GM19452 (cell line): ENCODE results near the gene COX18.

Experiments used
- ATAC-seq: cut with Tn5 transposase; IDR thresholded peaks from one replicate; pipeline ENCODE4 v1.9.1; 2021; ENCODE audit not compliant: unreplicated experiment

COX18 gene

GRCh38 chr4:73053974-73054480 lies 15.5 kb downstream of the COX18 start:
- ATAC-seq, result no peak

DNA sequence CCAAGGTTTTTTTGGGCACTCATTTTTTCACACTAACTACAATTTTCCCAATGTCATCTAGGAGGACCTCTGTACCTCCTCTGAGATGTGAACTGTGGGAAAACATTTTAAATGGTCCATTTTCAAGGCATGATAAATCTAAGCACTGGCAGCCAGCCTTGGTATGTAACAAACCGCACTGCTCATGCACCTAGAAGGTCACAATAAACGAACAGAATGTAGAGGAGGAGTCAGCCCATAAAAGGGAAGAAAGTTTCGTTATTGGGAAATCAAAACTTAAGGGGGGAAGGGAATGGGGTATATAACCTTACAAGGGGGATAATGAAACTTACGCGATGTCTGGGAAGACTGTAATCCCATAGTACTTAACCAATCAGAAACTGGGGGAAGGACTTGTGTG lies 16.4 kb downstream of the COX18 start:
- ATAC-seq, result no peak

GRCh38 chr4:73051625-73052024 lies 17.9 kb downstream of the COX18 start:
- ATAC-seq, result no peak

GRCh38 chr4:73045879-73046278 lies 23.6 kb downstream of the COX18 start:
- ATAC-seq, result no peak

DNA sequence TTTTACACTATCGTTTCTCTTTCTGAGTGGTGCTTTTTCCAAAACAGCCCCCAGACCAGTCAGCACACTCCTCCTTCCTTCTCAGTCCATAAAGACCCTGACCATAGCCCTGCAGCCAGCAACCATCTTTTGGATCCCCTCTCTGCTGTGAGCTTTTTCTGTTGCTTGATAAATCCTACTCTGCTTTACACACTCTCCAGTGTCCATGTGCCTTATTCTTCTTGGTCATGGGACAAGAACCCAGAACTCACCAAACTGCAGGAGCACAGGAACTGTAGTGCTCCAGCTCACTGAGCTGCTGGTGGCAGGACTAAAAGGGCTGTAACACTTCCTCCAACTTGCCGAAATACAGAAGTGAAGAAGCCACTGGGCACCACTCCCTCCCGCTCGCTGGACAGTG lies 32.5 kb downstream of the COX18 start:
- ATAC-seq, result no peak

DNA sequence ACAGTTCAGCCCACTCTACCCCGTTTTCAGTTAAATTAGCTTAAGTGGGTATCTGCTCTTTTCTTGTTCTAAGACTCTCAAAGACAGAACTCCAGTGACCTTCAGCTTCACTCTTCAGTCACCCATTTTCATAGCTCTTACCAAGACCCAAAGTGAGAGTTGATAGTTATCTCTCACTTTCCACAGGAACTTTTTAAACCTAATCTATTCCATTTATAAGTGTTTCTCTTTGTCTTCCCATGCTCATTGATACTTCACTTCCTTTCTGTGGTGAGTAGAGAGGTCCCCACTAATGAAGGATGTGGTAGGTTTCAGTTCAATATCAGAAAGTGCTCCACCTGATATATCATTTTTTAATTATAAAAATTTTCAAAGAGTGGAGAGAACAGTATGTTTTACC lies 33.4 kb downstream of the COX18 start:
- ATAC-seq, result no peak

GRCh38 chr4:73034896-73035295 lies 34.6 kb downstream of the COX18 start:
- ATAC-seq, result no peak

- no peak for ATAC-seq
These were observed 40.9 kb downstream of the COX18 start for GRCh38 chr4:73028621-73029020.

DNA sequence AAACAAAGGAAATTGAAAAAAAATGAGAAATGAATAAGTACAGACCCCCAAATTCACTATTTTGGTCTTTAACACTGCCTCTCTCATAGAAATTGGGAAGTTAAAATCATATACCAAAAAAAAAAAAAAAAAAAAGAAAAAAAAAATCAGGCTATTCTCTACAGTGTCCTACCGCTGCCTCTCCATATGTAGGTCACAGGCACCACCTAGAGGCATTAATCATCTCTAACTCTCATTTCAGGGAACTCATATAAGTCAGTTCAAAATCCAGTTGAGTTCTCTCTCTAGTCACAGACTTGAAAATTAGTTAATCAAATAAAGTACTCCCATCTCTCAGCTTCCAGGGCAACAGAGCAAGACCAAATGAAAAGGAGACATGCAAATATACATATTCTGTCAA lies 47.9 kb downstream of the COX18 start:
- ATAC-seq, result no peak

DNA sequence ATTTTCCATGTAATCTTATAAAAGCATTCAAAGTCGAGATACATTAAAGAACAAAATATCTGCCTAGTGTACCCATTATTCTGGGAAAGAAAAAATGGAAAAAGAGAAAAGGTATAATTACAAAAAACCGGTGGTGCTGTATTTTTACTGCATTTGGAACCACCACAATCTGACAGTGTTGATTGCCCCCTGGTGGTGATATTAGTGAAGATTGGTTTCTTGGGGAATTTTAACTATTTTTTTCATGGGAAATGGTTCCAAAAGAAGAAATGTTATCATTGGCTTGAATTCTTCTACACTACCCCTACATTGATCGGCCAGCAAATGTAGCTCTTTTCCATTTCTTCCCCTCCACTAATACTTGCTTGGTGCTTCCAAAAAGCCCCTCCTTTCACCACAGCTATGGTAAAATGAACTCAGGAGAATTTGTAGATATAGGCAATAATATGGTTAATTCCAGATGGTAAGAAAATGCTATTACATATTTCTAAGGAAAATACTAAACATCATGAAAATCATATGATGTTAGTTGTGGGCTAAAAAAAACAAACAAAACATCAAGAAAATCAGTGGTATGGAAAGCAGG lies 50.0 kb downstream of the COX18 start:
- ATAC-seq, result no peak

DNA sequence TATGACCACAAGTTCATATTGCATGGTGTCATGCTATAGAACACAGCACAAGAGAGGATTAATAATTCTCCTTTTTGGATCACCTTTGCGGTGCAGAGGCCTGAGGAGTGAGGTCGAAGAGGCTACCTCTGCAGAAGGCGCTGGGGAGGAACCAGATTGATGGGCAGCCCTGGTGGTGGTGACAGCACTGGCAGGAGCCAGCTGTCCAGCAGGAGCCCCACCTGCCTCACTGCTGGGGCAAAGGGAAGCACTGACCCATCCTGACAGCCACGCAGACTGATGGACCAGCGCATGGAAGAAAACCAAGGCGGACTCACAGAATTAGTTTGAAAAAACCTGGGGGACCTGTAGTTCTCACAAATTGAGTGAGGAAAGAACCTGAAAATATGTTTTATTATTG lies 50.9 kb downstream of the COX18 start:
- no peak for ATAC-seq

- no peak for ATAC-seq
These were observed 56.2 kb downstream of the COX18 start for GRCh38 chr4:73013310-73013709.

DNA sequence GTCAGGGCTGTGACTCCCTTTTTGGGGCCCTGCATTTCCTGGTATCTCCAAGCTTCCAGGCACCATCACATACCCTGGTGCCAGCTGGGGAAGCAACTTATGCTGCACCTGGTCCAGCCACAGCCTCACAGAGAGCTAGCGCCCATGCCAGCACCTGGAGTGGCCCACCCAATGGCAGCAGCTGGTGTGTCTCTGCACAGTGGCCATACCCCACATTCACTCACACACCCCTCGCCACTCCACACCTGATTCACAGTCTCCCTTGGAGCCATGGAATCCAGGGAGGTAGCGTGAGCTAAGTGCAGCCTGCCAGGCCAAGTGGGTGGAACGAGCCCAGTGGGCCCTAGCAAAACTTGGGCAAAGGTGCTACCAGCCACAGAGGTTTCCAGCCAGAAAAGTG lies 56.8 kb downstream of the COX18 start:
- ATAC-seq, result no peak

DNA sequence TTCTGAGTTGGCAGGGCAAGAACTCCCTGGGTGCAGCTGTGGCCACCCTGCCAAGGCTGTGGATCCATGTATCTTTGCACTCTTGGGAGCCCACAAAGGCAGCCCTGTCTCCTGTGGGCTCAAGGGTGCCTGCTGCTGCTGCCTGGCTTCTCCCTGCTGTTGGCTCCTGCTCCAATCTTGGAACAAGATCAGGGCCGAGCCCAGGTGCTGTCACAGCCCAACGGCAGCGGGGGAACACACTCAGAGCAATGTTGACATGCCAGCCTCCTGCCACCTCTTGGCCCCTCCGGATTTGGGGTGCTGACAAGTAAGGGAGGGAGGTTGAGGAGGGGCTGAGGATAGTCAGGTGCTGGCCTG lies 57.9 kb downstream of the COX18 start:
- ATAC-seq, result no peak

- no peak for ATAC-seq
These were observed 58.5 kb downstream of the COX18 start for GRCh38 chr4:73010789-73011628.

DNA sequence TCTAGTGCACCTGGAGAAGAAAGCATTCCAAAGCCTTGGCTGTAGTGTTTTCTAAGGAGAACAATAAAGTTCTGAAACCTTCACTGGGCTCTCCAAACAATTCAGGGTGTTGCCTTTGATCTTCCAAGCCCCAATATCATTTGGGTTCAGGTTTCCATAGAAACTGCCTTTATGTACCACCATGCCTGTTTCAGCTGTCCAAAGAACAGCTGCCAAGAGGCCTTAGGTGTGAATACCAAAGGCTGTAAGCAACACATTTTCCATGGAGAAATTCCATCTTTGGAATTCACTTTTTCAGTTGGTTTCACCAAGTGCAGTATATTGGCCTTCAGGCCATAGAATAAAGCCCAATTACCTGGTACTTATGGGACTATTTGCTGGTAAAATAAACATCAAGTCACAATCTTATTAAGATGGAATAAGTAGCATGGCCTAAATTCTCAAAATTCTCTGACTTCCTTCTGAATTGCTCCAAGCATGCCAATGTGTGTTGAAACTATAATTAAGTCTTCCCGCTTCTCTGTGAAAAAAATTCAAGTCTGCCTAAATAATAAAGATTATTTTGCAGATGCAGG lies 61.9 kb downstream of the COX18 start:
- no peak for ATAC-seq

DNA sequence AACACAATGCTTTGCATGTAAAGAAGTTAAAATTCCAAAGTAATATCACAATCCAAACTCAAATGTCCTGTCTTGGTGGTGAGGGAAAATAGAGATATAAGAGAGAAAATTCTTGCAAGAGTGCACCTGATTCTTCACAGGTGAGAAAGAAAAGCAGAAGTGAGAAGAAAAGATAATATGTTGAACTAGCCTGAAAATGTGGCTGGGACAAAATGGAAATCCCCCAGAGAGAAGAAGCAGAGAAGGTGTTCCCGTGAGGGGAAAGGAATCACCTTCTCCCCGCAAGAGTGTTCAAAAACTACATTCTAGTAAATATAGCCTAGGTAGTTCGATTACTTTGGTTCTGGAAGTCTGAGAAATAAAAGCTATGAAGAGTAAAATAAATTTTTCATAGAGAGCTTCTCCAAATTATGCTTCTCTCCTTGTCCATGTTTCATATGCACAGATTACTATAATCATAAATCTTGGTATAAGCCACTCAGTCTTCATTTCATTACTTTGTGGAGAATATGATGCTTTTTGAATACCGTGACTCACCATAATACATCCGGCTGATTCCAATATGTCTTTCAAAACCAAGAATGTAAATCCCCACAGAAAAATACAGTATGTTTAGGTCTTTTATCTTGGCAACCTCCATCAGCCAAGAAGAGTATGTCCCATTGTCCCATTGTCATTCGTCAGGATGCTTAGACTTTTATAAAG lies 63.1 kb downstream of the COX18 start:
- peak; percentile 66 for ATAC-seq

DNA sequence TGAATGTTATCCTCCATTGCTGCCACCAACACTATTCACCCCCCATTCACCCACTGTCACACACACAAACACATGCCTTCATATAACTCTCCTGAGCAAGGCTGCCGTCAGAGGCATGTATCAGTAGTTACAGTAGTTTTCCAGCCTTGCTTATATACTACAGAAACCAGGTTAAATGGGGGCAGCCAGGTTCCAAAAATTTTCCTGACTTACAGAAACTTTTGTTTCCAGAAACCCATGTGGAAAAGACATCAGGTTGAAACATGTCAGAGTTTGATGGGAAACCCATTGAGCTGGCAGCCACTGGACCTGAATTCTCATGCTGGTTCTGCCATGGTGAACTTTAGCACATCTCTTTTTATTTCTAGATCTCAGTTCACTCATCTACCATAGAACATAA lies 64.0 kb downstream of the COX18 start:
- no peak for ATAC-seq
